ENCODE results near the gene CRHR1. TPM values are rescaled to one million over a fixed set of nuclear protein-coding genes. Genes with fewer than 3 reads are reported as not detected.

CRHR1 gene
- total and polyA plus RNA-seq, 2 of the 4 experiments (the other 2 are of a cell fraction), result not detected

DNA sequence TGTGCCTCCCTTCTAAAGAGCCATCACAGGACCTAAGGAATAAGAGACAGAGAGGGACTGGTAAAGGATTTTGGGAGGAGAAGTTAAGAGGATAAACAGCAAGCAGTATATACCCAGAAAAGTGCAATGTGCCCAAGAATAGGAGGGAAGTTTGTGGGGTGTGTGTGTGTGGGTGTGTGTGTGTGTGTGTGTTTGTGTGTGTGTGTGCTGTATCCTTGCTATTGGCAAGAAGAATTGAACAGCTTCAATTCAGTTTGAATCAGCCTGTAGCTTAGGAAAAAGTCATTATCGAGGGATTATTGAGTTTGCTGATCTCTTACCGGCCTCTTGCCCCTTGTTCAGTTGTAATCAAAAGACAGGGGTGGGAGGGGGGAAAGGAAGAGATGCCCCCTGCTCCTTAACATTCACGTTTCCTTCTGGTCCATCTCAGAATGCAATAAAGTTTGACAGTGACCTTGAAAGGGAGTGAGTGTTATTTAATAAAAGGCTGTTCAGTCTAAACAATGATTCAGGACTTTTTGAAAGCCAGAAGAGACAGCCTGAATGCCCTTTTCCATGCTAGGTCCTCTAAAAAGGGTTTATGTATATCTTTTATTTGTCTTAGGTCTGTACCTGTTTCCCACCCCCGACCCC lies 86.3 kb downstream of the CRHR1 start:
- no peak overlapping the region for H3K4ac ChIP-seq (ENCODE audit: low read depth, low read length)
- H3K36me3 ChIP-seq (ENCODE audit: control insufficient read depth, insufficient read depth, low read length), result no peaks in the 10 kb centered on the region
- H2AFZ ChIP-seq (replicated peaks; ENCODE audit: low read length, poor library complexity), result no peak overlapping the region
- dilution Hi-C loops (cut with HindIII; ENCODE audit: low sequenced_read_pairs, unreplicated experiment), result loop anchor here (25.0 kb wide), 1 partner anchor 233 kb away; no protein-coding TSS in a partner anchor
- intact Hi-C loops (cut with micrococcal nuclease), result no loop called here
- H4K20me1 ChIP-seq (ENCODE audit: insufficient read depth, low read length), result no peaks in the 10 kb centered on the region
- TF ChIP-seq, protein P1, sequence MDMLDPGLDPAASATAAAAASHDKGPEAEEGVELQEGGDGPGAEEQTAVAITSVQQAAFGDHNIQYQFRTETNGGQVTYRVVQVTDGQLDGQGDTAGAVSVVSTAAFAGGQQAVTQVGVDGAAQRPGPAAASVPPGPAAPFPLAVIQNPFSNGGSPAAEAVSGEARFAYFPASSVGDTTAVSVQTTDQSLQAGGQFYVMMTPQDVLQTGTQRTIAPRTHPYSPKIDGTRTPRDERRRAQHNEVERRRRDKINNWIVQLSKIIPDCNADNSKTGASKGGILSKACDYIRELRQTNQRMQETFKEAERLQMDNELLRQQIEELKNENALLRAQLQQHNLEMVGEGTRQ (IDR thresholded peaks at IDR 0.05; ENCODE audit: low read depth, low read length), result no peak
- TF ChIP-seq, protein P2, sequence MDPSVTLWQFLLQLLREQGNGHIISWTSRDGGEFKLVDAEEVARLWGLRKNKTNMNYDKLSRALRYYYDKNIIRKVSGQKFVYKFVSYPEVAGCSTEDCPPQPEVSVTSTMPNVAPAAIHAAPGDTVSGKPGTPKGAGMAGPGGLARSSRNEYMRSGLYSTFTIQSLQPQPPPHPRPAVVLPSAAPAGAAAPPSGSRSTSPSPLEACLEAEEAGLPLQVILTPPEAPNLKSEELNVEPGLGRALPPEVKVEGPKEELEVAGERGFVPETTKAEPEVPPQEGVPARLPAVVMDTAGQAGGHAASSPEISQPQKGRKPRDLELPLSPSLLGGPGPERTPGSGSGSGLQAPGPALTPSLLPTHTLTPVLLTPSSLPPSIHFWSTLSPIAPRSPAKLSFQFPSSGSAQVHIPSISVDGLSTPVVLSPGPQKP (IDR thresholded peaks at IDR 0.05; ENCODE audit: borderline replicate concordance, low read depth, low read length), result no peak
- TF ChIP-seq NFE2L2 (IDR thresholded peaks at IDR 0.05; ENCODE audit: low read depth, low read length) (no peak), POLR2A (IDR thresholded peaks at IDR 0.05; ENCODE audit: low read depth, low read length) (no peak), MAZ (IDR thresholded peaks at IDR 0.05; ENCODE audit: borderline replicate concordance, low read depth, low read length) (no peak), RFX5 (IDR thresholded peaks at IDR 0.05; ENCODE audit: low read depth, low read length) (no peak)
- TF ChIP-seq, protein P3, sequence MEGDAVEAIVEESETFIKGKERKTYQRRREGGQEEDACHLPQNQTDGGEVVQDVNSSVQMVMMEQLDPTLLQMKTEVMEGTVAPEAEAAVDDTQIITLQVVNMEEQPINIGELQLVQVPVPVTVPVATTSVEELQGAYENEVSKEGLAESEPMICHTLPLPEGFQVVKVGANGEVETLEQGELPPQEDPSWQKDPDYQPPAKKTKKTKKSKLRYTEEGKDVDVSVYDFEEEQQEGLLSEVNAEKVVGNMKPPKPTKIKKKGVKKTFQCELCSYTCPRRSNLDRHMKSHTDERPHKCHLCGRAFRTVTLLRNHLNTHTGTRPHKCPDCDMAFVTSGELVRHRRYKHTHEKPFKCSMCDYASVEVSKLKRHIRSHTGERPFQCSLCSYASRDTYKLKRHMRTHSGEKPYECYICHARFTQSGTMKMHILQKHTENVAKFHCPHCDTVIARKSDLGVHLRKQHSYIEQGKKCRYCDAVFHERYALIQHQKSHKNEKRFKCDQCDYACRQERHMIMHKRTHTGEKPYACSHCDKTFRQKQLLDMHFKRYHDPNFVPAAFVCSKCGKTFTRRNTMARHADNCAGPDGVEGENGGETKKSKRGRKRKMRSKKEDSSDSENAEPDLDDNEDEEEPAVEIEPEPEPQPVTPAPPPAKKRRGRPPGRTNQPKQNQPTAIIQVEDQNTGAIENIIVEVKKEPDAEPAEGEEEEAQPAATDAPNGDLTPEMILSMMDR (conservative IDR thresholded peaks at IDR 0.05; ENCODE audit: low read depth, low read length), result no peak
- no peak overlapping the region for H3K56ac ChIP-seq (ENCODE audit: extremely low read depth, insufficient read depth, low read length)
- H3K4me3 ChIP-seq (ENCODE audit: insufficient read depth, low read depth, low read length), result no peak overlapping the region
- H4K91ac ChIP-seq (ENCODE audit: insufficient read depth, low read depth, low read length), result no peak overlapping the region
- no peaks in the 10 kb centered on the region for H3K79me1 ChIP-seq (ENCODE audit: low read depth in 1 of 2, low read length in 2 of 2)
- no peak overlapping the region for H3K4me2 ChIP-seq (ENCODE audit: low read depth, low read length)
- in situ Hi-C loops (cut with MboI; ENCODE audit: low sequenced_read_pairs), result no loop called here
- no peak for DNase-seq
- no peak overlapping the region for H4K5ac ChIP-seq (ENCODE audit: low read depth, low read length)
- H2BK120ac ChIP-seq (ENCODE audit: low read depth, low read length), result no peak overlapping the region
- H2BK15ac ChIP-seq (ENCODE audit: low read depth, low read length), result no peak overlapping the region
- H2AK9ac ChIP-seq (replicated peaks; ENCODE audit: low read depth, low read length, poor library complexity), result no peak overlapping the region
- H3K9ac ChIP-seq (ENCODE audit: low read depth, low read length), result no peak overlapping the region
- H3K9me3 ChIP-seq (ENCODE audit: control insufficient read depth, insufficient read depth, low read length), result no peaks in the 10 kb centered on the region
- no peak overlapping the region for H3K27ac ChIP-seq (ENCODE audit: insufficient read depth, low read length)
- H4K8ac ChIP-seq (ENCODE audit: low read depth in 2 of 2, low read length in 2 of 2), result no peak overlapping the region
- peaks cover 14% of the 10 kb centered on the region for H3K27me3 ChIP-seq (ENCODE audit: control insufficient read depth, insufficient read depth, low read length)
- no peak overlapping the region for H3K18ac ChIP-seq (ENCODE audit: low read depth, low read length)
- no peak overlapping the region for H3K23ac ChIP-seq (ENCODE audit: low read depth, low read length)
- no CpG with 5 or more reads among the region's 4 CpGs for WGBS, 2 experiments (ENCODE audit: extremely low coverage in 2 of 2, insufficient read length in 1 of 2)
- no TSS peak for BruUV-seq (replicated peaks)
- H2BK5ac ChIP-seq (ENCODE audit: low read depth, low read length, poor library complexity, severe bottlenecking), result no peak overlapping the region
- H2AK5ac ChIP-seq (ENCODE audit: low read depth, low read length), result no peak overlapping the region
- H3K14ac ChIP-seq (replicated peaks; ENCODE audit: low read depth, low read length), result no peak overlapping the region
- ATAC-seq (ENCODE audit: low read depth), result no peak
- POLR2A ChIA-PET (ENCODE audit: unreplicated experiment), result no interaction called here
- no peaks in the 10 kb centered on the region for H3K4me1 ChIP-seq (ENCODE audit: control insufficient read depth, insufficient read depth, low read length)
- no peaks in the 10 kb centered on the region for H3K9me1 ChIP-seq (ENCODE audit: insufficient read depth, low read length)
- CTCF ChIA-PET, result interaction anchor here (0.6 kb wide), 1 partner anchor 156 kb away, joined by 3 read pairs; no protein-coding TSS in a partner anchor
- no peak overlapping the region for H2BK20ac ChIP-seq (ENCODE audit: low read depth, low read length)
